Measurements from ENCODE around the gene KIRREL2. TPM values are rescaled to one million over a fixed set of nuclear protein-coding genes. Genes with fewer than 3 reads are reported as not detected.

Gene KIRREL2
- total and polyA plus RNA-seq, 7 donors = under 0.01 to 0.34 (median 0.16) TPM; not detected in 4

GRCh38 chr19:35813043-35813890 lies 43.4 kb upstream of the KIRREL2 start:
- Histone ChIP-seq H3K9me3 (no peaks in the 10 kb centered on the region), H3K27ac (no peak overlapping the region), H3K4me3 (no peak overlapping the region), H3K36me3 (no peaks in the 10 kb centered on the region), H3K27me3 (peaks cover 0 to 38% (median 5%) of the 10 kb centered on the region in 3 donors), H3K4me1 (no peaks in the 10 kb centered on the region)
- no peak for DNase-seq
- TF ChIP-seq POLR2A (IDR thresholded peaks at IDR 0.05) = no peak
- no peak for TF ChIP-seq CTCF (IDR thresholded peaks at IDR 0.05)
- TF ChIP-seq POLR2AphosphoS5 (IDR thresholded peaks at IDR 0.05) = no peak
- TF ChIP-seq EP300 (IDR thresholded peaks at IDR 0.05) = no peak
- WGBS, 2 donors = 82 to 88% methylated on average over 11 of the region's 11 CpGs
- intact Hi-C loops (cut with DNase I) = no loop called here

- H3K4me3 ChIP-seq = no peak overlapping the region
- intact Hi-C loops (cut with DNase I) = no loop called here
- 23 to 35% methylated on average over 6 of the region's 6 CpGs for WGBS, 2 donors
- TF ChIP-seq EP300 (IDR thresholded peaks at IDR 0.05) (no peak), POLR2AphosphoS5 (IDR thresholded peaks at IDR 0.05) (no peak), POLR2A (IDR thresholded peaks at IDR 0.05) (no peak), CTCF (IDR thresholded peaks at IDR 0.05) (no peak)
- no peaks in the 10 kb centered on the region for H3K9me3 ChIP-seq
- no peak for DNase-seq
- no peak overlapping the region for H3K27ac ChIP-seq
- H3K27me3 ChIP-seq = peaks cover 0 to 38% (median 5%) of the 10 kb centered on the region in 3 donors
- H3K36me3 ChIP-seq = no peaks in the 10 kb centered on the region
- no peaks in the 10 kb centered on the region for H3K4me1 ChIP-seq
Measured at GRCh38 chr19:35816262-35816661, 40.4 kb upstream of the KIRREL2 start.

GRCh38 chr19:35816846-35817245 lies 39.9 kb upstream of the KIRREL2 start:
- H3K27me3 ChIP-seq = peaks cover 0 to 35% (median 5%) of the 10 kb centered on the region in 3 donors

GRCh38 chr19:35818445-35818844 lies 38.3 kb upstream of the KIRREL2 start:
- Histone ChIP-seq H3K4me3 (no peak overlapping the region), H3K27ac (no peak overlapping the region), H3K27me3 (peaks cover 0 to 34% (median 5%) of the 10 kb centered on the region in 3 donors), H3K4me1 (no peaks in the 10 kb centered on the region), H3K9me3 (no peaks in the 10 kb centered on the region), H3K36me3 (no peaks in the 10 kb centered on the region)
- no peak for DNase-seq
- WGBS, 2 donors = 66 to 82% methylated on average over 3 of the region's 3 CpGs
- TF ChIP-seq POLR2AphosphoS5 (IDR thresholded peaks at IDR 0.05) (no peak), EP300 (IDR thresholded peaks at IDR 0.05) (no peak), POLR2A (IDR thresholded peaks at IDR 0.05) (no peak), CTCF (IDR thresholded peaks at IDR 0.05) (no peak)
- intact Hi-C loops (cut with DNase I) = loop anchor here (2.0 kb wide), 1 partner anchor 124 kb away; no protein-coding TSS in a partner anchor

More at GRCh38 chr19:35816846-35817245, 39.9 kb upstream of the KIRREL2 start:
- H3K36me3 ChIP-seq = no peaks in the 10 kb centered on the region
- no peak for DNase-seq
- no peak overlapping the region for H3K4me3 ChIP-seq
- no peak overlapping the region for H3K27ac ChIP-seq
- no peaks in the 10 kb centered on the region for H3K4me1 ChIP-seq
- intact Hi-C loops (cut with DNase I) = no loop called here
- H3K9me3 ChIP-seq = no peaks in the 10 kb centered on the region
- TF ChIP-seq POLR2AphosphoS5 (IDR thresholded peaks at IDR 0.05) (no peak), EP300 (IDR thresholded peaks at IDR 0.05) (no peak), CTCF (IDR thresholded peaks at IDR 0.05) (no peak), POLR2A (IDR thresholded peaks at IDR 0.05) (no peak)
- 84 to 87% methylated on average over 9 of the region's 9 CpGs for WGBS, 2 donors
